ENCODE measurements around the gene CEP104. TPM values are rescaled to one million over a fixed set of nuclear protein-coding genes. Genes with fewer than 3 reads are reported as not detected.

The CEP104 gene
- total and polyA plus RNA-seq, 8 donors, result 9.2 to 37.7 (median 23.7) TPM

DNA sequence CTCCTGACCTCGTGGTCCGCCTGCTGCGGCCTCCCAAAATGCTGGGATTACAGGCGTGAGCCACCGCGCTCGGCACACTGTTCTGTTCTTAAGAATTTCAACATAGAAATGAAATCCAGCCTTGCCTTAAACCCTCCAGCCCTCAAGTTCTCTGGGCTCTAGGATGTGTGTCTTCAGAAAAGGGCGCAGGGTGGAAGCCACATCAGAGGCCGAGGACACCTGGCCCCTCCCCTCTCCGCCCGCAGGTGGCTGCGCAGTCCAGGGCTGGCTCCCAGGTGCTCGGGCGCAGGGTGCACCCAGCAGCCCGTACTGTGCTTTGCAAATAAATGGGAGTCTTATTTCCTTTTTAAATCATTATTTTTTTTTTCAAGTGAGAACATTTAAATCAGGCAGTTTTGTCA, 45.1 kb upstream of the CEP104 start:
- Histone ChIP-seq H3K4me1 (peaks cover 0 to 6% (median 0%) of the 10 kb centered on the region in 3 donors), H3K27ac (no peak overlapping the region), H3K36me3 (no peaks in the 10 kb centered on the region), H3K27me3 (no peaks in the 10 kb centered on the region), H3K9me3 (no peaks in the 10 kb centered on the region), H3K4me3 (no peak overlapping the region)
- FAIRE-seq (no peak), DNase-seq (peak in 1 of 6 donors; percentile 54), ATAC-seq (no peak)
- intact Hi-C loops (cut with DNase I), result no loop called here
- 95 to 97% methylated on average over 15 of the region's 15 CpGs for WGBS, 2 donors
- TF ChIP-seq CTCF (IDR thresholded peaks at IDR 0.05), result no peak

GRCh38 chr1:3900969-3901529, 44.0 kb upstream of the CEP104 start:
- Histone ChIP-seq H3K36me3 (no peaks in the 10 kb centered on the region), H3K4me3 (peak overlapping the region; percentile 77 to 93 (median 88)), H3K9me3 (no peaks in the 10 kb centered on the region), H3K27ac (peak overlapping the region; percentile 92 to 98 (median 96)), H3K4me1 (peaks cover 0 to 6% (median 0%) of the 10 kb centered on the region in 3 donors), H3K27me3 (no peaks in the 10 kb centered on the region)
- 0 to 1% methylated on average over 50 to 51 of the region's 51 CpGs for WGBS, 2 donors
- peak; percentile 97 to 99 (median 98) for DNase-seq
- TF ChIP-seq CTCF (IDR thresholded peaks at IDR 0.05), result no peak
- FAIRE-seq, result peak; percentile 98
- peak; percentile 86 to 93 (median 86) for ATAC-seq
- intact Hi-C loops (cut with DNase I), result no loop called here

DNA sequence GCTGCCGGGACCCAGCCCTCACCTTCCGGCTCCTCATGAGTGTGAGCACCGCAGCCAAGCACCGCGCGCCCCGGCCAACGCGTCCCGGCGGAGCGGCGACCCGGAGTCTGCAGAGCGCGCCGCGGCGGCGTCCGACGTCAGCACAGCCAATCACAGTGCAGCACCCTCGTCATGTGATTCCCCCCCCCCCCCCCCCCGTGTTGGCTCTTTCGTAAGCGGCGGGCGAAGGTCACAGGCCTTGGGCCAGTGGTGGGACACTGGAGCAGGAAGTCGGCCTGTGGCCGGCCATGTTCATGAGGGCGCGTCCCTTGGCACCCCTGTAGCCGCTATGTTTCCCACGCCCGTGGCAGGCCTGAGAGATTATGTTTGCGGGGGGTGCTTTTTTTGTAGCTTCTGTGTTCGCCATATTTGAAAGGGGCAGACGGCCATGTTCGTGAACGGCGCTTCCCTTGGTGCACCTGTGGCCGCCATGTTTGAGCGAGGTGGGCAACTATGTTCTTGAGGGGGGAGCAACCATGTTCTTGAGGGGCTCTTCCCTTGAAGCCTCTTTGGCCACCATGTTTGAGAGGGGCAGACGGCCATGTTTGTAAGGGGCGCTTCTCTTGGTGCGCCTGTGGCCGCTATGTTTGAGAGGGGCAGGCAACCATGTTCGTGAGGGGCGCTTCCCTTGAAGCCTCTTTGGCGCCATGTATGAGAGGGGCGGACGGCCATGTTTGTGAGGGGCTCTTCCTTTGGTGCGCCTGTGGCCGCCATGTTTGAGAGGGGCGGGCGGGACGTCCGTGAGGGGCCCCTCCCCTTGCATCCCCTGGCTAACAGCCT, 43.3 kb upstream of the CEP104 start, which contains the start of gene C1orf174:
Gene C1orf174, minus strand, starts transcription at position 123 of the 819 bp plus-strand sequence. Its CDS starts 86 bp downstream, at position 37.
- Histone ChIP-seq H3K27ac (peak within 1 kb of the TSS; percentile 92 to 98 (median 96)), H3K4me1 (peaks cover 0 to 6% (median 0%) of the 10 kb centered on the region in 3 donors), H3K9me3 (no peaks in the 10 kb centered on the region), H3K27me3 (no peaks in the 10 kb centered on the region), H3K36me3 (no peaks in the 10 kb centered on the region), H3K4me3 (peak within 1 kb of the TSS; percentile 77 to 93 (median 88))
- DNase-seq (peak; percentile 88 to 97 (median 95)), FAIRE-seq (peak; percentile 96), ATAC-seq (peak; percentile 86 to 92 (median 88))
- intact Hi-C loops (cut with DNase I), result no loop called here
- TF ChIP-seq CTCF (IDR thresholded peaks at IDR 0.05), result no peak
- WGBS, 2 donors, result 0 to 1% methylated on average over 54 to 58 of the region's 58 CpGs

GRCh38 chr1:3899754-3900149, 42.7 kb upstream of the CEP104 start:
- intact Hi-C loops (cut with DNase I), result no loop called here
- DNase-seq (no peak), FAIRE-seq (no peak), ATAC-seq (no peak)
- Histone ChIP-seq H3K9me3 (no peaks in the 10 kb centered on the region), H3K4me3 (peak overlapping the region; percentile 77 to 92 (median 86)), H3K27ac (peak overlapping the region; percentile 92 to 98 (median 96)), H3K27me3 (no peaks in the 10 kb centered on the region), H3K36me3 (no peaks in the 10 kb centered on the region), H3K4me1 (peaks cover 0 to 6% (median 0%) of the 10 kb centered on the region in 3 donors)
- no peak for TF ChIP-seq CTCF (IDR thresholded peaks at IDR 0.05)
- 1 to 2% methylated on average over 24 to 26 of the region's 26 CpGs for WGBS, 2 donors

Data from pancreas (tissue), 10 donors.